GM04504 (cell line): ENCODE results near the gene SLC25A42.

ENCODE experiments used
- DNase-seq: peaks from one replicate; pipeline ENCODE4 v3.0.0-alpha.2; 2012; ENCODE audit warnings: low read depth

SLC25A42 gene

DNA sequence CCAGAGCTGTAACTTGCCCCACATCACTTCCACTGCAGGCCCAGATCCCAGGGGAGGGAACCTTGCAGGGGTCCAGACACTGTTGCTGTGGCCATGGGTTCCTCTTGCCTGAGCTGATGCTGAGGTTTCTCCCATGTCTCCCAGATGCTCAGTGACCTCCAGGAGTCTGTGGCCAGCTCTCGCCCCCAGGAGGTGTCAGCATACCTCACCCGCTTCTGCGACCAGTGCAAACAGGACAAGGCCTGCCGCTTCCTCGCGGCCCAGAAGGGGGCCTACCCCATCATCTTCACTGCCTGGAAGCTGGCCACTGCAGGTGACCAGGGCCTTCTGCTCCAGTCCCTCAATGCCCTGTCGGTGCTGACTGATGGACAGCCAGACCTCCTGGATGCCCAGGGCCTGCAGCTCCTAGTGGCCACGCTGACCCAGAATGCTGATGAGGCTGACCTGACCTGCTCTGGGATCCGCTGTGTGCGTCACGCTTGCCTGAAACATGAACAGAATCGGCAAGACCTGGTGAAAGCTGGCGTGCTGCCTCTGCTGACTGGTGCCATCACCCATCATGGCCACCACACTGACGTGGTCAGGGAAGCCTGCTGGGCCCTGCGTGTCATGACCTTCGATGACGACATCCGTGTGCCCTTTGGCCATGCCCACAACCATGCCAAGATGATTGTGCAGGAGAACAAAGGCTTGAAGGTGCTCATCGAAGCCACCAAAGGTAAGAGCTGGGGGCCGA lies 12.1 kb upstream of the SLC25A42 start:
- no peak for DNase-seq

DNA sequence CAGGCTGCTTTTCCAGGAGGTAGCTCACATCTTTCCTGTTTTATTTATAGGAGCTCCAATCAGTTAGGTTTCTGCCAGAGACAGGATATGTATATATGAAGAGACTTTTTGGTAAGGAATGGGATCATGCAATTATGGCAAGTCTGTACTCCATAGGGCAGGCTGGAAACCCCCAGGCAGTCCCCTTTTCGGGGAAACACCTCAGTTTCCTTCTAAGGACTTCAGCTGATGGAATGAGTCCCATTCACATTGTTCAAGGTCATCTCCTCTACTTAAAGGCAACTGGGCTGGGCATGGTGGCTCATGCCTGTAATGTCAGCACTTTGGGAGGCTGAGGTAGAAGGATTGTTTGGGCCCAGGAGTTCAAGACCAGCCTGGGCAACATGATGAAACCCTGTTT lies 10.9 kb upstream of the SLC25A42 start:
- DNase-seq: no peak

DNA sequence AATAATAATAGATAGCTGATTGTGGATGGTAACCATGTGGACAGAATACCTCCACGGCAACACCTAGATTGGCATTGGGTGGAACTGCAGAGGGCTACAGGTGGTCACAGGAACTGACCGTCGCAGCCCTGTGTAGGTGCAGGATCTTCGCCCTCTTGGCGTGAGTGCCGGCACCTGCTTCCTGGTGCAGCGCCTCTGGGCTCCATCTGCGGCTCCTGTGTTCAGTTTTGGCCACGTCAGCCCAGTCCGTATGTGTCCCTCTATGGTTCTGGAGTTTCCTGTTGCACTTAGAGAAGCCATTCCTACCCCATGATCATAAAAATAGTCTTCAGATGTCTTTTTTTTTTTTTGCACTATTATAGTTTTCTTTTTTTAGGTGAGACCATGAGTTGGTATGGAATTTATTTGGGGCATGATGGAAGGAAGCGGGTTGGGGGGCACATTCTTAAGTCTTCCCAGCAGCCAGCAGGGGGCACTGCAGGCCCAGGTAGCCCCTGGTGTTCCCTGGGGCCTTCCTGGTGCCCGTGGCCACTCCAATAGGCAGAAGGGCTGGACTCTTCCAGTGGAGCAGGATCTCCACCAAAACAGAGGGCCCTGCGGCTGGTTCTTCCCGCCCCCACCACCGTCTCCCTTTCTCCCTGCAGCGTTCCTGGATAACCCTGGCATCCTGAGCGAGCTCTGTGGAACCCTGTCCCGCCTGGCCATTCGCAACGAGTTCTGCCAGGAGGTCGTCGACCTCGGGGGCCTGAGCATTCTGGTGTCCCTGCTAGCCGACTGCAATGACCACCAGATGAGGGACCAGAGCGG lies 10.1 kb upstream of the SLC25A42 start:
- no peak for DNase-seq

DNA sequence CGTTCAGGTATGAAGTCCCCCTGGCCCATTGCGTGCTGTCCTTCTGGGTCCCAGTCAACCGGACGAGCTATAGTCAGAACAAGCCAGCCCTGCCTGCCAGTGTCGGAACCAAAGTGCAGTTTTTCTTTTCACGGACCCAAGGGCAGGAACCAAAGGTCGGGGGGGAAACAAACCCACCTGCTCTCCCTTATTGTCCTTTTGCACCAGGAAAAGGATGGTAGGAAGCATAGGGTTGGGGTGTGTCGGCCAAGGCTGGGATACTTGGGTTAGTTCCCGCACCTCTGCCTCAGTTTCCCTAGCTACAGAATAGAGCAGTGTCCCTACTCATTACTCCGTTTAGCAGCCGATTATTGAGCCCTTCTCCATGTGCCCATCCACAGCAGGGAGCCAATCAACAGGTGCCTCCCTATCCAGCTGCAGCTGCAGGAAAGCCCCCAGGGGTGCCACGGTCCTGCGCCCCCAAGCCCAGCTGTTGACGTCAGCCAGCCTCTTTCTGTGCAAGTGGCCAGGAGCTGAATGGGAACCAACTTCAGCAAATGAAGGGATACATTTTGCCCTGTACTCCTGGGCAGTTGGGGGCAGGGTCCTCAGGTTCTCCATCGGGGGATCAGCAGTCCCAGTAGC lies 9.4 kb upstream of the SLC25A42 start:
- no peak for DNase-seq

DNA sequence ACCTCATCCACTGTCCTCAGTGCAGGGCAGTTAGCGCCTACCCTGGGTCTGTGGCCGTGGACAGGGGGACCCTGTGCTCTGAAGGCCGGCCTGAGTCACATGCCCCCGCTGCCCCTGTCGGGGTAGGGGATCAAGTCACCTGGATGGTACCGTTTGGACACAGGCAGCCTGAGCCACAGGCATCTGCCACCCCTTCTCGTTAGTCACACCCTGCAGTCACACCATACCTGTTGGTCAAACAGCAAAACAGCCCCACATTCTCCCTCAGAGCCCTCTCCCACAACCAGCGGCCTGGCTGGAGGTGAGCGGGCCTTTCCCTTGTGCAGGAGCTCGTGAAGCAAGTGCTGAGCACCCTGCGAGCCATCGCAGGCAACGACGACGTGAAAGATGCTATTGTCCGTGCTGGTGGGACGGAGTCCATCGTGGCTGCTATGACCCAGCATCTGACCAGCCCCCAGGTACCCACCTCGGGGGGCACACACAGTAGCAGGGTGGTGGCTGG lies 8.8 kb upstream of the SLC25A42 start:
- no peak for DNase-seq

DNA sequence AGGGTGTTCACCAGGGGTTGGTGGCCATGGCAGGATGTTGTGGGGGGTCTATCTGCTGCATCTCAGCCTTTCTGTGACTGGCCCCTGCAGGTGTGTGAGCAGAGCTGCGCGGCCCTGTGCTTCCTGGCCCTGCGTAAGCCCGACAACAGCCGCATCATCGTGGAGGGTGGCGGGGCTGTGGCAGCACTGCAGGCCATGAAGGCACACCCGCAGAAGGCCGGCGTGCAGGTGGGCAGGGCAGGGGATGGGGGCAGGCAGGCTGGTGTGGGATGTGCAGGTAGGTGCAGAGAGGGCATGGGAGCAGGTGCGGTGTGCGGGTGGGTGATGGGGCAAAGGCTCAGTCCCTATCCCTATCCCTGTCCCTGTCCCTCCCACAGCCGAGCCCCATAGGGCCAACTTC lies 8.1 kb upstream of the SLC25A42 start:
- DNase-seq: no peak

DNA sequence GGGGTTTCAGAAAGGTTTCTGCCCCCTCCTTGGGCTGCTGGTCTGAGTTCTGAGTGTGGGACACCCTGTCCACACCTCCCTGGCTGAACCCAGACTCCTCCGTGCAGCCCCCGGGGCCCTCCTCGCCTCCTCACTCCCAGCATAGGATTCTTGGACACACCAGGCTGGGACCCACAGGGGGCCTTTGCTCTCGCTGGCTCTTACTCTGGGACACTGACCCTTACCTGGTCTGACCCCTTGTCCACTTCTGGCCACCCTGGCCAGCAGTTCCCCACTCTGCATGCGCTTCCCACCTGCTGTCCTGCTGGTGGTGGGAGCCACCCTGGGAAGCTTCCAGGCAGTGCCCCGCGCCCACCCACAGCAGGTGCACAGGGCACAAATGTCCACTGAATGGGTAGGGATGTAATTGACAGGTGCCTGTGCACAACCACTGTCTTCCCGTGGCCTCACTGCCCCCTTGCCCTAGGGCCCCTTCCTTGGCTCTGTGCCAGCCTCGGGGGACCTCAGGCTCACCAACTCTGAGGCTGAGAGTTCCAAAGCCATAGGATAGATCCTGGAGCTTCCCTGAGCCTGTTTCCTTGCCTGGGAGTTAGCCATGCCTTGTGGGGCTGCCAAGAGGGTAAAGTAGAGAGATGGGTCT lies 7.0 kb upstream of the SLC25A42 start:
- no peak for DNase-seq

DNA sequence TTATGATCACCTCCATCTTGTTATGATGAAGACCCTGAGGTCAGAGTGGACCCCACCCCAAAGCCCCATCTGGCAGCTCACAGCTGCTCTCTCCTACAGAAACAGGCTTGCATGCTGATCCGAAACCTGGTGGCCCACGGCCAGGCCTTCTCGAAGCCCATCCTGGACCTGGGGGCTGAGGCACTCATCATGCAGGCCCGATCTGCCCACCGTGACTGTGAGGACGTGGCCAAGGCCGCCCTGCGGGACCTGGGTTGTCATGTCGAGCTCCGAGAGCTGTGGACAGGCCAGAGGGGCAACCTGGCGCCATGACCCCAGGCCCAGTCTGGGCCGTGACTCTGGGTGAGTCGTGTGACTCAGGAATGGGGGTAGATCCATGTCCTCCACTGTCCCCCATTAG lies 6.5 kb upstream of the SLC25A42 start:
- no peak for DNase-seq

DNA sequence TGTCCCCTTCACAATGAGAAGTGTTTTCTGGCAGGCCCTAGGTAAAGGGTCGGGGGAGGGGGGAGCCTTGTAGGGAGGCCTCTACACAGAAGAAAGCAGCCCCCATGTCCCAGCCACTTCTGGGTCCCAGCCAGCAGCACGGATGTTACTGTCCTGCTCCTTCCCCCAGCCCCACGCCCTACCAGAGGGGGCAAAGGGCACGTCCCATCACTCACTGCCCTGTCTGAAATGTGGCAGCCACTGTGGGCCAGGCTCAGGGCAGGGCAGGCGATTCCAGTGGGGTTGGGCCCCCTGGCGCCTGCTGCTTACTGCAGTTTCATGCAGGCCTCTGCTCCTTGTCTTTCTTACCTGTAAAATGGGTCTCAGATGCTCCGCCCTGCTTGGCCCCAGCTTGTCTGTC lies 6.1 kb upstream of the SLC25A42 start:
- DNase-seq: no peak

DNA sequence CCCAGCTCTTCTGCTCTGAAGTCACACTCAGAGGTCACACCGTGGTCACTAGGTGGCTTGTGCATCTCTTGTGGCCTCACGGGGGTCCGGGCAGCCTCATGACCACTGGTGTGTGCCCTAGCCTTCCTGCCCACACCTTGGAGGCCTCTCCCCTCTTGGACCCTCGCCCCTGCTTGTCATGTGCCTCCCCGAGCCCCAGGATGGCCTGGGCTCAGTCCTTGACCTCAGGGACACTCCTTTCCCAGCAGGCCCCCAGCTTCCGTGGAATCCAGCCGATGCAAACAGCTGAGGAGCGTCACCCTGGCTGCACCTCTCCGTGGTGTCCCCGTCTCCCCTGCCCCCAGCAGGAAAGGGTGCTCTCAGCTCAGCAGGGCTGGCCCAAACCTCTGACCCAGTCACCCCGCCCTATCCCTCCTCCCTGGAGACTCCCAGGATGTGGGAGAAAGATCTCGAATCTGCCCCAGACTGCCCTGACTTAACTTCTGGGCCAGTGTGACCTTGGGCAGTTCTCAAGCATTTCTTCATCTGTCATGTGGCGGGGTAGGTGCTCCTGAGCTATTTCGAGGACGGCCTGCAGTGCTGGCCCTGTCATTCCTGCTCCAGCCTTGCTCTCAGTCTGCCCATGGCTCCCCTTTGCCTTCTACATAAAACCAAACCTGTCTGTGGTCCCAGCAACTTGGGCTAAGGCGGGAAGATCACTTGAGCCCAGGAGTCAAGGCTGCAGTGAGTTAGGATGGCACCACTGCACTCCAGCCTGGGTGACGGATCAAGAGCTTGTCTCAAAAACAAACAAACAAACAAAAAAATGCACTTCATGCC lies 4.6 kb upstream of the SLC25A42 start:
- DNase-seq: no peak

DNA sequence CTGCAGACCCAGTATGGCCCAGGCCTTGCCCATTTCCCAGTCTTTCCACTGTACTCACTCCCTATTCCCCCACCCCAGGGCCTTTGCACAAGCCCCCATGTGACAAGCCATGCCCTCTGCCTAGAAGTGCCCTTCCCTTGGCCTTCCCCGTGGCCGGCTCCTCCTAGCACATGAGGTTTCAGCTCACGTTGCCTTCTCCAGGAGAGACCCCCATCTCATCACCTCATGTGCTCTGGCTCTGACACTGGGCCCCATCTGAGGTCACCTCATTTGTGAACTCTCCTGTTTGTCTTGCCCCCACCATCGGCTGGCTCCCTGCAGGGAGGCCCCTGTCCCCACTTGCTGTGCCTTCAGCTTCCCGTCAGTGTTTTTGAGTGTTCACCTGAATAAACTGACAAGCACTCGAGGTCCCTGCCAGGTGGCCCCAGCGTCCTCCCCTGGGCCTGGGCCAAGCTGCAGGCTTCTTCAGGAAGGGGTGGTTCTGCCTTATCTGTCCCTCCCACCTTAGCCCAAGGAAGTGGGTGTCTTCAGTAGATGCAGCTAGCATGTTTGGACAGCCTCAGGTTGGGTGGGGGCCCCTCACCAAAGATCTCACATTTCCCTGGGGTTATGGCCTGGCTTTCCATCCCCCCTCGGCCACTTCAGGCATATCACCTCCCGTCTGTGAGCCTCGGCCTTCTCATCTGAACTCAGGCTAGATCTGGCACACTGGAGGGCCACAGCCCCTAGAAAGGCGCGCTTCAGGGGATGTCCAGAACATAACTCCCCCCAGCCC lies 3.8 kb upstream of the SLC25A42 start:
- DNase-seq: no peak

DNA sequence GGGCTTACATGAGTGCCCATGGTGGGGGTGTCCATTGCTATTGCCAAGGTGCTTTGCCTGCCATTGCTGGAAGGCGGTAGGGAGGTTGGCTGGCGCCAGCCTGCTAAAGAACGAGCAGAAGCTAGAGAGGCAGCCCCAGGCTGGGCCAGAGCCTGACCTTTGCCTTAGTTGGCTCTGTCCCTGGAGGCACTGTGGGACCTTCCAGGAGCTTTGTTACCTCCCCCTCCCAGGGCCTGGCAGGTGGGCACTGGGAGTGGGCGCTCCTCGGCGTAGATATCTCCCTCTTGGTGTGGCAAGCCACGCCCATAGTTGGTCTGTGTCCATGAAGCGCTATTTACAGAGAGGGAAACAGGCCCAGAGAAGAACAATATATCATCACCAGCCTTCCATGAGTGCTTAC lies 2.3 kb upstream of the SLC25A42 start:
- DNase-seq: no peak

DNA sequence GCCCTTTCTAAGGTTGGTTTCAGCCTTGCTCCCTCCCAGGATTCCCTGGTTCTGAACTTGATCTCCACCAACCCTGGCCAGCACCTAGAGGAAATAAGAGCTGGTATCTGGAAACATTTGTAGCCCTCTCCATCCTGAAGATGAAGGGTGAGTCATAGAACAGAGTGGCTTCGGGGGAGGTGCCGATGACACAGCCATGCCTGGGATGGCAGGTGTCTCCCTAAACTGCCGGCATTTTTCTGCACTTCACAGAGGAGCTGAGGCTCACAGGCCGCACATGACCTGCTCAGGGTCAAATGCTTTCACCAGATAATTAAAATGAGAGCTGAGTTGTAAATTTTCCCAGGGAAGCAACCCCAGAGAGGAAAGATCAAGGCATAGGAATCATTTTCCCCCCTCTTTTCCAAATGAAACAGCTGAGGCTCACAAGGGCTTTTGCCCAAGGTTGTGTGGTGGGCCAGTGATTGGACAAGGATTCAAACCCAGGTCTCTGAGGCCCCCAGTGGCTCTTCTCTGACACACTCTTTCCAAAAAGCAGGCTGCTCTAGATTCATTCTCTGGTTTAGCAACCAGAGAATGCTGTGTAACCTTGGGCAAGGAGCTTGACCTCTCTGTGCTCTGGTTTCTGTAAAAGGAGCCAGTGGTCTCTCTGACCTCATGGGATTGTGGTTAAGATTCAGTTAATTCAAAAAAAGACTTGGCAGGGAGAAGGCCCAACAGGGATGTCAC lies 1.2 kb upstream of the SLC25A42 start:
- DNase-seq: no peak

DNA sequence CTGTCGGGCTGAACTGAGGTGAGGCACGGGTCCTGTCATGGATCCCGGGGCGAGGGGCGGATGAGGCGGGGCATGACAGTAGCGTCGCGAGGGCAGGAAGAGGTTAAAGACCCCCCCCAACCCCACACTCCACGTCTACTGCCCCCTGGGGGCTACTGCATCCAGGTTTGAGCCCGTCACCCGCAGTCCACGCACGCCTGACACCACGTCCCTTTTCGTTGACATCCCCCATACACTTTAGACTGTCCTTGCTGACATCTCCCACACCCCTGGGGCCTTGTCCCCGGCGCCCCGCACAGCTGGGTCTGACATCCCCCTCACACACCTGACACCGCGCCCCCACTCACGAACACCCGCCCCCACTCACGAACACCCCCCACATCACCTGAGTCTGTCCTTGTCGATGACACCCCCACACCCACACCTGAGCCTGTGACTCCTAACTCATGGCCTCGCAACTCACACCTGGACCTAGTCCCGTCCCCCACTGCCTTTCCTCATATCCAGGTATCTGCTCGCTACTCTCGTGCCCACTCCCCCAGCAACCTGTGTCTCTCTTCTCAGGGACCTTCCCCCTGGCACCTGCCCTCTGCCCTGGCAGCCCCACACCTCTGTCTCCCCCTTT lies 416 bp downstream of the SLC25A42 start:
- DNase-seq: no peak

DNA sequence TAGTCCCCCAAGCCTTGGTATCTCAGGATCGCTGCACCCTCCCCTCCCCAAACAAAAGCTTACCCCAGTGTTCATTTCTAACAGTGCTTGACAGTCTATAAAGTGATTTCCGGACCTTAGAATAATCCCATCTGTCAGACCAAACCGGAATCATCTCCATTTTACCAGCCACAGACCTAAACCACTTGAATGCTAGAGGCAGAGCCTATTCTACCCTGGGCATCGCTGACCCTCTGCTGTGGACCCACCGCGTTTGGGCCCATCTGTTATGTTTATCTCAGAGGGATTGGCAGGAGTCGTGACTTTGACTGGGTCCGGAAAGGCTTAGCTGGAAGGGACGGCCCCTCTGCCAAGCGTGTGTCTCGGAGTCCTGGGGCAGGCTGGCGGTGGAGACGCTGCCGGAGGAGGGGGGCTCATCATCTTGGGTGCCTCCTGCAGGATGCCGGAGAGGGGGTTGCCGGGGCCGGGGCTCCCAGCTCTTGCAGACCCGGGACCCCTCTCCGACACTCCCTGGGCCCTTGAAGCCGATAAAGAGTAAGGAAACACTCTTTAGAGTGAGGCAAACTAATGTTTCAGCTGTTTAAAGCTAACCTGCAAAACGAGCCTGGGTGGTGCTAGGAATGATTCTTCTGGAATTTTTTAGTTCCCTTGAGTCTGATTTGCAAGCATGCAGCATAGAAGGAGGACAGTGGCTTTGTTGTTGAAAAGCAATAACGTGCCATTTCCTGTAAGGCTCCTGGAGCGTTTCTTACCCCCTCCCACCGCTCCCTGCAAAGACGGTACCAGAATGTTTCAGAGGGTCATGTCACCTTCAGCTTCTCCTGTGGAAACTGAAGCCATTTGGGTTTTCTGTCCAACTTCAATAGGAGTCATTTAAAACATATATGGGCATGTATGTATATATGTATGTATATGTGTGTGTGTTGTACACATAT lies 1.3 kb downstream of the SLC25A42 start:
- no peak for DNase-seq

DNA sequence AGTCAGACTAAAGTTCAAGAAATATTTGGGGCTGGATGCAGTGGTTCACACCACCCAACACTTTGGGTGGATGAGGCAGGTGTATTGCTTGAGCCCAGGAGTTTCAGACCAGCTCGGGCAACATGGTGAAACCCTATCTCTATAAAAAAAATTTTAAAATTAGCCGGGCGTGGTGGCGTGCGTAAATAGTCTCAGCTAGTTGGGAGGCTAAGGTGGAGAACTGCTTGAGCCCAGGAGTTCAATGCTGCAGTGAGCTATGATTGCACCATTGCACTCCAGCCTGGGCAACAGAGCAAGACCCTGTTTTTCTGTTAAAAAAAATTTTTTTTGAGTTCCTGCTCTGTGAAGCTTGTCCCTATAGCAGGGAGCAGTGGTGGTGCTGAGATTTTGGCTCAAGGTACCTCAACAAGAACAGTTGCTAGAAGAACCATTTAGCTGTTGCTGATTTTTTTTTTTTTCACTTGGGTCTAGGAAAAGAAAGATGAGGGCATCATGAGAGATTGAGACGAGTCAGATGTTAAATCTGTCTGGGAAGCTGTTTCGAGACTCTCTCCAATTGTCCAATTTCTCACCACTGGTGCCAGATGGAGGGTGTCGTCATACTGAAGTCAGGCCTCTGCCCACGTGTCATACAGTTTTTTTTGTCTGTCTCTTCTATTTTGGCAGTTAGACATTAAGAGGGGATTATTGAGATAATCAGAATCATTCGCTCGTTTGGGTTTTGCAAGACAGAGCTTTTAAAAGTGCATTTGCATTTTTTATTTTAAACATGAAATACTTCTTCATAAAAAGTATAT lies 3.7 kb downstream of the SLC25A42 start:
- DNase-seq: no peak
